Endothelial cell of umbilical vein (primary cell): ENCODE data around the gene TTC9B. TPM values are rescaled to one million over a fixed set of nuclear protein-coding genes. Genes with fewer than 3 reads are reported as not detected.

Experiments
- BruUV-seq: library from RNA; stranded (reverse); fragments of 400-500 nt; replicated peaks from 2 replicates; lab custom pipeline; 2021; lab: Mats Ljungman, UMichigan
- CTCF ChIA-PET: fragments of 300-600, 350-600 bp; sonication (Branson Sonifier 250); formaldehyde crosslinking; loops from one replicate; lab custom pipeline; 2021; ENCODE audit warnings: antibody characterized with exemption, inconsistent platforms; lab: Charles Lee
- POLR2A ChIA-PET: fragments of 300-600, 350-600 bp; sonication (Branson Sonifier 250); formaldehyde crosslinking; loops from one replicate; lab custom pipeline; 2021; ENCODE audit warnings: antibody characterized with exemption, inconsistent platforms; lab: Charles Lee
- DNase-seq: peaks from one replicate; pipeline ENCODE4 v3.0.0-alpha.2; 2011; ENCODE audit warnings: low read depth, low spot score
- FAIRE-seq: peaks from 2 replicates; lab custom pipeline; 2011; peaks lifted over from hg19 to GRCh38; lab: Jason Lieb, UNC
- H2AFZ ChIP-seq: 2 replicates; pipeline ENCODE4 v1.6.0; 2012; ENCODE audit warnings: low read depth, low read length, control low read depth, inconsistent platforms
- H3K27ac ChIP-seq: 2 replicates; pipeline ENCODE4 v1.5.1; 2011; ENCODE audit warnings: low read depth, mild to moderate bottlenecking, control low read depth, low read length, moderate library complexity; ENCODE audit not compliant: insufficient read depth
- H3K27me3 ChIP-seq, 2 experiments: 2 replicates each; pipeline versions ENCODE4 v1.6.0 to v1.6.1; 2011; ENCODE audit warnings: low read length in 2 of 2, mixed read lengths in 1 of 2; ENCODE audit not compliant: control insufficient read depth in 2 of 2, insufficient read depth in 2 of 2
- H3K36me3 ChIP-seq, 2 experiments: 2 replicates in 1 of 2; 3 replicates in 1 of 2; pipeline ENCODE4 v1.5.1; 2011; ENCODE audit warnings: low read length in 2 of 2, mild to moderate bottlenecking in 1 of 2, moderate library complexity in 1 of 2; ENCODE audit not compliant: control insufficient read depth in 2 of 2, insufficient read depth in 2 of 2; ENCODE audit errors: extremely low read depth in 1 of 2
- H3K4me1 ChIP-seq: 3 replicates; pipeline ENCODE4 v1.5.1; 2011; ENCODE audit warnings: mild to moderate bottlenecking, low read length; ENCODE audit not compliant: control insufficient read depth, insufficient read depth; ENCODE audit errors: extremely low read depth
- H3K4me2 ChIP-seq: 2 replicates; pipeline ENCODE4 v1.6.1; 2011; ENCODE audit warnings: low read length, control low read depth, mixed read lengths; ENCODE audit not compliant: insufficient read depth
- H3K4me3 ChIP-seq, 3 experiments: fragments of 200-600 bp in 1 of 3; sonication (generic), shearing (Covaris generic) in 1 of 3; replicated peaks in 1 of 3; 2 replicates each; pipeline ENCODE4 v1.5.1; 2011 to 2016; ENCODE audit warnings: control low read depth in 3 of 3, low read length in 3 of 3, mild to moderate bottlenecking in 2 of 3, inconsistent platforms in 1 of 3, low read depth in 1 of 3, moderate library complexity in 1 of 3; ENCODE audit not compliant: insufficient read depth in 1 of 3
- H3K79me2 ChIP-seq: 2 replicates; pipeline ENCODE4 v1.6.0; 2012; ENCODE audit warnings: low read length, inconsistent platforms; ENCODE audit not compliant: control insufficient read depth, insufficient read depth
- H3K9ac ChIP-seq: replicated peaks from 2 replicates; pipeline ENCODE3; 2011; ENCODE audit warnings: low read length, control low read depth; ENCODE audit not compliant: insufficient read depth; ENCODE audit errors: extremely low read depth
- H3K9me1 ChIP-seq: replicated peaks from 3 replicates; pipeline ENCODE4 v1.6.0; 2011; ENCODE audit warnings: mild to moderate bottlenecking, low read length; ENCODE audit not compliant: control insufficient read depth, insufficient read depth; ENCODE audit errors: extremely low read depth
- H3K9me3 ChIP-seq: replicated peaks from 2 replicates; pipeline ENCODE4 v1.5.1; 2012; ENCODE audit warnings: low read length, inconsistent platforms; ENCODE audit not compliant: control insufficient read depth, insufficient read depth
- H4K20me1 ChIP-seq: replicated peaks from 2 replicates; pipeline ENCODE3; 2011; ENCODE audit warnings: mild to moderate bottlenecking, low read length; ENCODE audit not compliant: control insufficient read depth, insufficient read depth; ENCODE audit errors: extremely low read depth
- EZH2 ChIP-seq: IDR thresholded peaks from 2 replicates; pipeline ENCODE4 v1.6.1; 2012; ENCODE audit warnings: borderline replicate concordance, low read depth, mild to moderate bottlenecking, moderate library complexity, low read length, inconsistent platforms; ENCODE audit not compliant: severe bottlenecking
- FOS ChIP-seq: IDR thresholded peaks from 2 replicates; pipeline ENCODE4 v1.6.1; 2011; ENCODE audit warnings: mild to moderate bottlenecking, low read length, moderate library complexity, borderline replicate concordance; ENCODE audit not compliant: insufficient read depth
- GATA2 ChIP-seq: IDR thresholded peaks from 2 replicates; pipeline ENCODE4 v1.7.0; 2011; ENCODE audit warnings: low read depth, mild to moderate bottlenecking, moderate library complexity, mixed read lengths, low read length; ENCODE audit not compliant: insufficient read length, insufficient read depth
- JUN ChIP-seq: IDR thresholded peaks from 2 replicates; pipeline ENCODE4 v1.6.1; 2011; ENCODE audit warnings: borderline replicate concordance, low read depth; ENCODE audit not compliant: insufficient read length, insufficient read depth
- MYC ChIP-seq: IDR thresholded peaks from one replicate; pipeline ENCODE4 v1.6.1; 2011; ENCODE audit warnings: mild to moderate bottlenecking, low read depth, low read length
- POLR2A ChIP-seq: IDR thresholded peaks from 2 replicates; pipeline ENCODE4 v1.6.1; 2012; ENCODE audit warnings: low read depth, mild to moderate bottlenecking, control low read depth, low read length
- POLR2AphosphoS5 ChIP-seq: IDR thresholded peaks from 2 replicates; pipeline ENCODE4 v1.6.1; 2012; ENCODE audit warnings: low read depth, mild to moderate bottlenecking, control low read depth, low read length, moderate library complexity; ENCODE audit not compliant: insufficient read depth
- dilution Hi-C: fragments of 300-500 bp; cut with MboI; formaldehyde crosslinking; loops from one replicate; pipeline ENCODE4 v1.15.0; 2019; ENCODE audit warnings: low sequenced_read_pairs; ENCODE audit not compliant: extremely low pct_ligation_motif_present
- intact Hi-C: fragments of 100-400 bp; cut with micrococcal nuclease; formaldehyde crosslinking; loops from one replicate; pipeline ENCODE4 v1.10.0; 2022
- polyA plus RNA-seq, 4 experiments: library from polyadenylated mRNA; depleted of rRNA in 3 of 4; stranded (reverse) in 3 of 4; unstranded in 1 of 4; fragments of >200 nt; gene quantifications; 2 replicates each; pipeline versions ENCODE4 v1.2.1 to v1.2.3, GENCODE V29; 2011 to 2012; ENCODE audit warnings: missing spikeins in 1 of 4
- total RNA-seq: library from RNA; stranded (reverse); gene quantifications from 2 replicates; pipeline ENCODE4 v1.2.3, GENCODE V29; 2021
- TF ChIP-seq, protein P1 (sequence below): IDR thresholded peaks from 2 replicates; pipeline ENCODE4 v1.6.1; 2011; ENCODE audit not compliant: insufficient read depth, insufficient read length
- TF ChIP-seq, protein P2 (sequence below), 2 donors: IDR thresholded peaks; 1 replicate in 1 of 2; 2 replicates in 1 of 2; pipeline ENCODE4 v1.5.1; 2011; ENCODE audit warnings: low read length in 2 of 2, mild to moderate bottlenecking in 2 of 2, moderate library complexity in 2 of 2, control low read depth in 1 of 2, inconsistent platforms in 1 of 2, low read depth in 1 of 2; ENCODE audit not compliant: insufficient read depth in 1 of 2; ENCODE audit errors: extremely low read depth in 1 of 2

The TTC9B gene
- total and polyA plus RNA-seq, 2 donors (not counting 3 experiments of a cell fraction or from before 2014, with no cell fraction given): not detected

DNA sequence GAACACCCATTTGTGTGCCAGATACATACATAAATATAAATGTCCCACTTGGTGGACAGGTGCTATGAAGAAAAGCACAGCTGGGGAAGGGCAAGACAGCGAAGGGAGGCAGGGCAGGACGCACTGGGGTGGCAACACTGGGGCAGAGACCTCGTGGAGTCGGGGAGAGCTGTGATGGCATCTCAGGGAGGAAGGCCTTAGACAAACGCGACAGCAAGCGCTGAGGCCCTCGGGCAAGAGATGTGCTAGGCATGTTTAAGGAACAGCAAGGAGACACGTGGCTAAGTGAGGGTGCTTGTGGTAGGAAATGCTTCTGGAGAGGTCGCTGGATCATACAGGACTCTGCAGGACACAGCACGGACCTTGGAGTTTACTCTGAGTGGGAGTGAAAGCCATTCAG lies 31.6 kb upstream of the TTC9B start:
- Histone ChIP-seq H3K9me3 (no peaks in the 10 kb centered on the region), H3K4me2 (no peak overlapping the region), H3K27me3 (no peaks in the 10 kb centered on the region), H2AFZ (no peak overlapping the region), H3K9ac (no peak overlapping the region), H3K9me1 (no peaks in the 10 kb centered on the region), H4K20me1 (no peaks in the 10 kb centered on the region), H3K4me1 (no peaks in the 10 kb centered on the region), H3K27ac (no peak overlapping the region), H3K4me3 (no peak overlapping the region), H3K79me2 (peaks cover 21% of the 10 kb centered on the region), H3K36me3 (peaks cover 7 to 8% of the 10 kb centered on the region in 2 experiments)
- BruUV-seq: no TSS peak
- ChIA-PET POLR2A (no interaction called here), CTCF (interaction anchor here (0.7 kb wide), 1 partner anchor 14 kb away, joined by 3 read pairs; no protein-coding TSS in a partner anchor)
- TF ChIP-seq EZH2: no peak
- TF ChIP-seq, protein P1, sequence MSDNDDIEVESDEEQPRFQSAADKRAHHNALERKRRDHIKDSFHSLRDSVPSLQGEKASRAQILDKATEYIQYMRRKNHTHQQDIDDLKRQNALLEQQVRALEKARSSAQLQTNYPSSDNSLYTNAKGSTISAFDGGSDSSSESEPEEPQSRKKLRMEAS: no peak
- TF ChIP-seq GATA2: no peak
- no peak for TF ChIP-seq MYC
- TF ChIP-seq POLR2AphosphoS5: no peak
- TF ChIP-seq, protein P2, sequence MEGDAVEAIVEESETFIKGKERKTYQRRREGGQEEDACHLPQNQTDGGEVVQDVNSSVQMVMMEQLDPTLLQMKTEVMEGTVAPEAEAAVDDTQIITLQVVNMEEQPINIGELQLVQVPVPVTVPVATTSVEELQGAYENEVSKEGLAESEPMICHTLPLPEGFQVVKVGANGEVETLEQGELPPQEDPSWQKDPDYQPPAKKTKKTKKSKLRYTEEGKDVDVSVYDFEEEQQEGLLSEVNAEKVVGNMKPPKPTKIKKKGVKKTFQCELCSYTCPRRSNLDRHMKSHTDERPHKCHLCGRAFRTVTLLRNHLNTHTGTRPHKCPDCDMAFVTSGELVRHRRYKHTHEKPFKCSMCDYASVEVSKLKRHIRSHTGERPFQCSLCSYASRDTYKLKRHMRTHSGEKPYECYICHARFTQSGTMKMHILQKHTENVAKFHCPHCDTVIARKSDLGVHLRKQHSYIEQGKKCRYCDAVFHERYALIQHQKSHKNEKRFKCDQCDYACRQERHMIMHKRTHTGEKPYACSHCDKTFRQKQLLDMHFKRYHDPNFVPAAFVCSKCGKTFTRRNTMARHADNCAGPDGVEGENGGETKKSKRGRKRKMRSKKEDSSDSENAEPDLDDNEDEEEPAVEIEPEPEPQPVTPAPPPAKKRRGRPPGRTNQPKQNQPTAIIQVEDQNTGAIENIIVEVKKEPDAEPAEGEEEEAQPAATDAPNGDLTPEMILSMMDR (IDR thresholded peaks at IDR 0.05; ENCODE audit: extremely low read depth in 1 of 2, insufficient read depth in 1 of 2, low read depth in 1 of 2, low read length in 2 of 2): no peak
- no peak for TF ChIP-seq FOS
- TF ChIP-seq JUN: no peak
- no peak for TF ChIP-seq POLR2A
- intact Hi-C loops (no loop called here), dilution Hi-C loops (no loop called here)
- DNase-seq (no peak), FAIRE-seq (no peak)
